Stimulated activated CD4-positive, alpha-beta T cell treated with anti-CD3 and anti-CD28 coated beads, TNF-alpha, amount 100 ng/mL, for 48 hours (primary cell): Measurements from ENCODE around the gene RLIM.

ENCODE experiments used
- DNase-seq, 3 donors: peaks; one replicate each; pipeline ENCODE4 v3.0.0-alpha.2; 2020; ENCODE audit warnings: low read depth in 3 of 3

The RLIM gene

GRCh38 chrX:74536152-74536831 lies 78.1 kb downstream of the RLIM start:
- DNase-seq = no peak

GRCh38 chrX:74535408-74536151 lies 78.8 kb downstream of the RLIM start:
- no peak for DNase-seq
